Common myeloid progenitor, CD34-positive (primary cell): ENCODE results near the gene NRL.
"Not testable (repeated sequence)": the region's sequence is repeated elsewhere in the genome, so short reads cannot be mapped to it uniquely, and the experiment has no call there.

Source experiments
- CTCF ChIA-PET: fragments of 350-600 bp; sonication (Branson Sonifier 250); formaldehyde crosslinking; loops from one replicate; lab custom pipeline; 2021; ENCODE audit warnings: antibody characterized with exemption; lab: Charles Lee
- POLR2A ChIA-PET: fragments of 350-600 bp; sonication (Branson Sonifier 250); formaldehyde crosslinking; loops from one replicate; lab custom pipeline; 2021; ENCODE audit warnings: antibody characterized with exemption; lab: Charles Lee
- DNase-seq, 3 donors: peaks; one replicate each; pipeline versions ENCODE4 v3.0.0 to v3.0.0-alpha.2; 2013
- H3K27ac ChIP-seq, 2 experiments: 1 replicate in 1 of 2; 2 replicates in 1 of 2; pipeline ENCODE4 v1.7.0; 2013; ENCODE audit warnings: inconsistent platforms in 2 of 2, low read length in 2 of 2, mild to moderate bottlenecking in 2 of 2, low read depth in 1 of 2, moderate library complexity in 1 of 2; ENCODE audit not compliant: severe bottlenecking in 2 of 2, insufficient read depth in 1 of 2, poor library complexity in 1 of 2
- H3K27me3 ChIP-seq, 5 experiments: replicated peaks in 2 of 5; 1 replicate in 3 of 5; 2 replicates in 2 of 5; pipeline versions ENCODE4 v1.6.1 to v1.7.0; 2013; ENCODE audit warnings: low read length in 4 of 5, mild to moderate bottlenecking in 2 of 5, moderate library complexity in 2 of 5, inconsistent platforms in 1 of 5; ENCODE audit not compliant: insufficient read depth in 5 of 5, control insufficient read depth in 4 of 5
- H3K36me3 ChIP-seq, 4 experiments: 1 replicate in 2 of 4; 2 replicates in 2 of 4; pipeline versions ENCODE4 v1.6.1 to v1.7.0; 2013; ENCODE audit warnings: low read length in 3 of 4, control low read depth in 1 of 4, mild to moderate bottlenecking in 1 of 4; ENCODE audit not compliant: control insufficient read depth in 4 of 4, insufficient read depth in 4 of 4
- H3K4me1 ChIP-seq, 4 experiments: 1 replicate in 3 of 4; 2 replicates in 1 of 4; pipeline versions ENCODE4 v1.6.1 to v1.7.1; 2013; ENCODE audit warnings: low read length in 3 of 4, mild to moderate bottlenecking in 3 of 4, control low read depth in 1 of 4, inconsistent platforms in 1 of 4, moderate library complexity in 1 of 4; ENCODE audit not compliant: control insufficient read depth in 4 of 4, insufficient read depth in 4 of 4; ENCODE audit errors: control extremely low read depth in 1 of 4
- H3K4me3 ChIP-seq, 7 experiments: 1 replicate in 4 of 7; 2 replicates in 3 of 7; pipeline versions ENCODE4 v1.5.1 to v1.7.0; 2013; ENCODE audit warnings: mild to moderate bottlenecking in 7 of 7, low read length in 6 of 7, moderate library complexity in 6 of 7, inconsistent platforms in 2 of 7, low read depth in 2 of 7, control low read depth in 1 of 7; ENCODE audit not compliant: insufficient read depth in 4 of 7, control insufficient read depth in 1 of 7; ENCODE audit errors: extremely low read depth in 1 of 7
- H3K9me3 ChIP-seq, 5 experiments: 1 replicate in 4 of 5; 2 replicates in 1 of 5; pipeline versions ENCODE4 v1.6.1 to v1.7.1; 2013; ENCODE audit warnings: low read length in 4 of 5, mild to moderate bottlenecking in 2 of 5, inconsistent platforms in 1 of 5, low read depth in 1 of 5, moderate library complexity in 1 of 5; ENCODE audit not compliant: control insufficient read depth in 4 of 5, insufficient read depth in 2 of 5; ENCODE audit errors: control extremely low read depth in 1 of 5
- WGBS: methylation state at CpG from one replicate; pipeline ENCODE4 v1.1.5; 2013; ENCODE audit not compliant: insufficient coverage; 5-methylcytosine and 5-hydroxymethylcytosine counted together

The NRL gene

DNA sequence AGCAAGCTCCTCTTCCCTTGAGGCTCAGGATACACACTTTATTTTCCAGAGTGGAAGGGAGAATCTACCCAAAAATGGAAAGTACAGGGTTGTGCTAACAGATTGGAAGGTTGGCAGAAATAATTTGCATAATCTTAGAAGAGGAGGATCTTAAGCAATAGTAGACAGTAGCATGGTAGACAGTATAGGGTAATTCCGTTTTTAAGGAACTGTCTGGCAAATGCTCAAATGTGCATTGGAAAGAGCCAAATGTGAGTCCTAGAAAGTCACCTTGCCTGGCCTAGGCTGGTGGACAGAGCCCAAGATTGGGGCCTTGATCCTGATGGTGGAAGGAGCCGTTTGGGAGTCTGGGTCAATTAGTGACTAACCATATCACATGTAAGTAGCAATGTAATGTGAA lies 76.1 kb downstream of the NRL start:
- Histone ChIP-seq H3K27ac (no peak overlapping the region), H3K9me3 (no peaks in the 10 kb centered on the region), H3K36me3 (no peaks in the 10 kb centered on the region), H3K4me3 (no peak overlapping the region), H3K27me3 (no peaks in the 10 kb centered on the region), H3K4me1 (peaks cover 0 to 12% (median 7%) of the 10 kb centered on the region in 4 experiments)
- no peak for DNase-seq
- POLR2A ChIA-PET = no interaction called here
- CTCF ChIA-PET = interaction anchor here (0.8 to 1.6 kb wide), 7 partner anchors 8 to 72 kb away, joined by 3 to 6 read pairs (median 4); partner anchors contain the start of gene DHRS4L2
- 100% methylated on average over 2 of the region's 2 CpGs for WGBS

DNA sequence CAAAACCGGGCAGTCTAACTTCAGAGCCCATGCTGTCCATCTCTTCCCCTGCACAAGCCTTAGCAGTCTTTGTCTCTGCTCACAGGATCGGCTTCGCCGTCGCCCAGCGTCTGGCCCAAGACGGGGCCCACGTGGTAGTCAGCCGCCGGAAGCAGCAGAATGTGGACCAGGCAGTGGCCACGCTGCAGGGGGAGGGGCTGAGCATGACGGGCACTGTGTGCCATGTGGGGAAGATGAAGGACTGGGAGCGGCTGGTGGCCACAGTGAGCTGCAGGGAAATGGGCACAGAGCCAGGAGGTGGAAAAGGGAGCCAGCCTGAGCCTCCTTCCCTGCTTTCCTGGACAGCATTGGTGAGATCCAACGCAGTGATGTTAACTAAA lies 77.1 kb downstream of the NRL start:
- Histone ChIP-seq H3K36me3 (no peaks in the 10 kb centered on the region), H3K4me1 (peaks cover 0 to 15% (median 7%) of the 10 kb centered on the region in 4 experiments), H3K9me3 (peaks cover 0 to 6% (median 0%) of the 10 kb centered on the region in 5 experiments), H3K27me3 (no peaks in the 10 kb centered on the region), H3K4me3 (no peak overlapping the region), H3K27ac (no peak overlapping the region)
- no peak for DNase-seq
- ChIA-PET POLR2A (no interaction called here), CTCF (interaction anchor here (0.9 to 1.5 kb wide), 5 partner anchors 9 to 73 kb away, joined by 3 to 6 read pairs (median 3); partner anchors contain the start of gene DHRS4L2)
- 94% methylated on average over 13 of the region's 14 CpGs for WGBS

DNA sequence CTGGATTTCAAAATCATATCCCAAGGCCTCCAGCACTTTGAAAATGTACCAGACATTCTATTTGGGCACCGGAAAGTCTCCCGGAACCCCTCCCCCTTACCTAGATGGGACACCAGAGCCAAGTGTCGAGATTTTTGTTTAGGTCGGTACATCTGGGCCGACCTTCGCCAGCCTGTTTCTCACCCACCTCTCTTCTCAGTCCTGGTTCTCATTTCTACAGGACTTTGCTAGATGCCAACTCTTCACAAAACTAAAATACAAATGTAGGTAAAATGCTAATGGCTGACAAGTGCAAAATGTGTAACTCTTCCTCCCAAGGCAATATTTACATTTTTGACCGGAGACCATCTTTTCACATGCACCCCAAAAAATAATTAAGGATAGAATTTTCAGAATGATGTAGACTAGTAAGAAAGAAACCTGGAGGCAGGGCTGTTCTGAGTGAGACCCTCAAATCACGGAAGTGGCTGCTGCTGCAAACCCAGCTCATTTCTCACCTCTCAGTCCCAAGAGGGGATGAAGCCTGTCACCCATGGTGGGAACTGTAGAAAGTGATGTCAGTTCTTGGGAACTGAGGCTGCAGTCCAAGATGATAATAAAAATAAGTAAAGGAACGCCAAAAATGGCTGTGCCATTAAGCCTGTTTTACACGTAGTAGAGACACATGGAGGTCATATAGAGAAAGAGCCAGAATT lies 77.6 kb downstream of the NRL start:
- H3K27ac ChIP-seq, H3K9me3 ChIP-seq, H3K27me3 ChIP-seq, POLR2A ChIA-PET, H3K36me3 ChIP-seq: not testable (repeated sequence)
- Histone ChIP-seq H3K4me1 (peaks cover 0 to 15% (median 7%) of the 10 kb centered on the region in 4 experiments), H3K4me3 (peak overlapping the region; percentile 62 to 88 (median 74))
- CTCF ChIA-PET = interaction anchor here (1.1 to 1.5 kb wide), 4 partner anchors 23 to 79 kb away, joined by 3 read pairs; partner anchors contain the start of gene DHRS4L2
- WGBS = 28% methylated on average over 6 of the region's 10 CpGs
- peak in 1 of 3 donors; percentile 11 for DNase-seq

DNA sequence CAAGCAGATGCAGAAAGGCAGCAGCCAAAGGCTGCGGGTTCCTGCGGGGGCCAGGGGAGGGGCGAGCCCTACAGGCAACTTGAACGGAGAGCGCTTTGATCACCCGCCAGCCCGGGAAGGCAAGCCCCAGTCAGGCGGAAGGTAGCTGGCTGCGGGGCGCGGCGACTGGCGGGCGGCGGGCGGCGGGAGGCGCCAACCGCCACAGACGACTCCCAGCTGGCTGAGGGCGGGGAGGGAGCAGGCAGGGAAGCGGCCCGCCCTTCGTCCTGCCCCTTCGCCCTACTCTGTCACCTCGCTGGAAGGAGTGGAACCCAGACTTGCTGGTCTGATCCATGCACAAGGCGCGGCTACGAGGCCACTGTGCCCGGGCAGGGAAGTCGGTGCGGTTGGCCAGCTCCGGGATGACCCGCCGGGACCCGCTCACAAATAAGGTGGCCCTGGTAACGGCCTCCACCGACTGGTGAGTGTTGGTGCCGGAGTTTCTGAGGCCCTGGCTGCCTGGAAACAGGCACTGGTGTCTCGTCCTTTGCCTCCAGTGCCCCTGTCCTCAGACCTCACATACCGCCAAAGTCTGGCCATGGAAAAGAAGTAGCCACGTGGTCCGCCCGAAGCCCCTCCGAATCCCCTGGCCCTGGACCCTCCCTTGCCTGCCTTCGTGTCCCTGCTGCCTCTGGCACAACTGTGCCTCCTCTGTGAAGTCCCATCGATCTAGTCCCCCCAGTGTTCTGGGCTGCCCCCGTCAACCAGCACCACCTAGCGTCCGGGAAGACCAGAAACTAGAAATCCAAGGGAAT lies 78.4 kb downstream of the NRL start:
- Histone ChIP-seq H3K27ac (peak overlapping the region; percentile 33 to 71), H3K27me3 (no peaks in the 10 kb centered on the region), H3K4me3 (peak overlapping the region; percentile 62 to 88 (median 74)), H3K36me3 (no peaks in the 10 kb centered on the region), H3K9me3 (peaks cover 0 to 9% (median 2%) of the 10 kb centered on the region in 5 experiments), H3K4me1 (peaks cover 0 to 15% (median 7%) of the 10 kb centered on the region in 4 experiments)
- 0% methylated on average over 38 of the region's 50 CpGs for WGBS
- ChIA-PET POLR2A (no interaction called here), CTCF (interaction anchor here (0.9 to 1.2 kb wide), 5 partner anchors 22 to 80 kb away, joined by 3 read pairs; no protein-coding TSS in a partner anchor)
- DNase-seq = peak; percentile 75 to 89 (median 82)

DNA sequence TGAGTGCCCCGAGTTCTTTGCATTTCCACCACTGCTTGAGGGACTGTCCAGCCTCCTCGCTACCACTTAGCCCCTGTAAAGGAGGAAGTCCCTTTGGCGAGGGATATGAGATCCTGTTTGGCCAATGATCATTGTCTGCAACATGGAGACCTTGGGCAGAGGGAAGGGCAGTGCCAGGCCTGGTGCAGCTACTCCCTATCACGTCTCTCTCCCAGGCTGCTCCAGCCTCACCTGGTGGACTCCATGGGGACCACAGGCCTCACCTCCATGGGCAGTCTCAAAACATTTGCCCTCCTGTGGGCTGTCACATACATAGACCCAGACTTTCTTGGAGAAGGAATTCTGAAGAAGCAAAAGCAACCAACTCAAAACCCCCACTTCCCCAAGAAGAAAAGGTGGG lies 79.0 kb downstream of the NRL start:
- H3K9me3 ChIP-seq, POLR2A ChIA-PET, H3K27me3 ChIP-seq, H3K36me3 ChIP-seq, H3K27ac ChIP-seq, DNase-seq: not testable (repeated sequence)
- Histone ChIP-seq H3K4me1 (peaks cover 0 to 15% (median 7%) of the 10 kb centered on the region in 4 experiments), H3K4me3 (peak overlapping the region in 6 of 7 experiments; percentile 23 to 88 (median 72))
- no CpG with 5 or more reads among the region's 4 CpGs for WGBS
- CTCF ChIA-PET = interaction anchor here (0.9 to 2.4 kb wide), 6 partner anchors 21 to 80 kb away, joined by 3 to 8 read pairs (median 3); no protein-coding TSS in a partner anchor

DNA sequence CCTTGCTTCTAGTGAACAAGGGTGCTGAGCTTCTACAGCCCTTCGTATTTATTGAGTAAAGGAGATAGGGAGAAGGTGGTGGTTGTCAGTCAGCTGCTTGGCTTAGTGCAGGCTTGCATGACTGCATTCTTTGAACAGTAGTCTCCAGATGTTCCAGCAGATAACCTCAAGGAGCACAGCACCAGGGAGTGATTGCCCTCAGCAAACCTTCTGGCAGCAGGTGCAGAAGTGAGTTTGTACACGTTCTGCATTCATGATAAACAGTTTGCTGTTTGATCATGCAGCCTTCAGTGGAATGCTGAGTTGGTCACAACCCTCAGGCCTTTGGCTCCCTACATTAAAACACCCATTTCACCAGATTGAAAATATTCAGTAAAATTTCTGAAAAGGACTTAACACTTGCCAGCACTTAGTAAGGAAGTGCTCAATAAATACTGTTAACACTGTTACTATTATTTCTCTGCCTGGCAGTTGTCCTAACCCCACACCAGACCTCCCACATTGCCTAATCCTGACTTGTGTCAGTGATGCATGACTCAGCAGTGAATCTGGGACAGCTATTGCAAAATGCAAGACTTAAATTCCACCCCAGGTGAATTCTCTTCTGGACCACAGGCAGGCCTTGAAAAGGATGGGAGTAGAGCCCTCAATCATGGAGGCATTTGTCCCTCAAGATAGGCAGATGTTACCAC lies 81.9 kb downstream of the NRL start:
- Histone ChIP-seq H3K27ac (no peak overlapping the region), H3K9me3 (peaks cover 0 to 9% (median 3%) of the 10 kb centered on the region in 5 experiments), H3K4me1 (peaks cover 0 to 15% (median 7%) of the 10 kb centered on the region in 4 experiments), H3K36me3 (no peaks in the 10 kb centered on the region), H3K27me3 (no peaks in the 10 kb centered on the region), H3K4me3 (no peak overlapping the region)
- 89% methylated on average over 1 of the region's 2 CpGs for WGBS
- DNase-seq = peak in 2 of 3 donors; percentile 40 to 50
- ChIA-PET CTCF (interaction anchor here (1.2 to 2.4 kb wide), 4 partner anchors 11 to 76 kb away, joined by 3 to 8 read pairs (median 4); no protein-coding TSS in a partner anchor), POLR2A (no interaction called here)
